Right cardiac atrium (tissue), 5 donors: ENCODE results near the gene MEF2C. TPM values are rescaled to one million over a fixed set of nuclear protein-coding genes. Genes with fewer than 3 reads are reported as not detected.

Experiments
- ATAC-seq, 2 donors: fragments of 200-7000 bp; cut with Tn5 transposase; one replicate each; pipeline versions ENCODE4 v1.8.0 to v1.9.1; 2020; ENCODE audit warnings: moderate library complexity in 2 of 2, mild to moderate bottlenecking in 1 of 2
- DNase-seq, 3 donors: peaks; one replicate each; pipeline ENCODE4 v3.0.0-alpha.2; 2020
- H3K27ac ChIP-seq: one replicate; pipeline ENCODE4 v1.5.1; 2013; ENCODE audit warnings: mild to moderate bottlenecking, low read length, control low read depth, moderate library complexity
- H3K27me3 ChIP-seq: one replicate; pipeline ENCODE4 v1.6.1; 2013; ENCODE audit not compliant: control insufficient read depth, insufficient read depth
- H3K4me1 ChIP-seq: one replicate; pipeline ENCODE4 v1.6.1; 2013; ENCODE audit warnings: low read length; ENCODE audit not compliant: control insufficient read depth, insufficient read depth
- H3K4me3 ChIP-seq: one replicate; pipeline ENCODE4 v1.5.1; 2013; ENCODE audit warnings: low read length, control low read depth
- H3K9me3 ChIP-seq: one replicate; pipeline ENCODE4 v1.6.1; 2013; ENCODE audit warnings: low read length; ENCODE audit not compliant: control insufficient read depth
- WGBS: extraction: QIAGEN DNeasy Blood & Tissue Kit; methylation state at CpG from one replicate; pipeline ENCODE4 v1.1.7; 2013; 5-methylcytosine and 5-hydroxymethylcytosine counted together
- intact Hi-C, 4 donors: fragments of 100-400 bp; cut with DNase I; formaldehyde crosslinking; loops; one replicate each; pipeline versions ENCODE4 v1.11.0 to v1.14.0; 2022 to 2023
- polyA plus RNA-seq: library from polyadenylated mRNA; stranded (reverse); fragments of 200-250 nt; gene quantifications from one replicate; pipeline ENCODE4 v1.2.3, GENCODE V29; 2013
- total RNA-seq, 4 donors: library from RNA; stranded (reverse); fragmentation: NEBNext Ultra II Directional; extraction: Animal tissue kit (Norgen Biotek cat#: 25700); gene quantifications; one replicate each; pipeline ENCODE4 v1.2.1, GENCODE V29; 2021
- donor health status: healthy with polysubstance abuse.
- donor health status: DM: no; HTN: yes; CAD: no.
- donor health status: DM: no; HTN: no; CAD: no.
- donor health status: DM: no; HTN: yes; CAD: no; lungs with severe emphysema.
- donor health status: DM: yes; HTN: yes; CAD: no.

Gene MEF2C
- total and polyA plus RNA-seq, 5 donors: 14.5 to 78.4 (median 64.5) TPM

DNA sequence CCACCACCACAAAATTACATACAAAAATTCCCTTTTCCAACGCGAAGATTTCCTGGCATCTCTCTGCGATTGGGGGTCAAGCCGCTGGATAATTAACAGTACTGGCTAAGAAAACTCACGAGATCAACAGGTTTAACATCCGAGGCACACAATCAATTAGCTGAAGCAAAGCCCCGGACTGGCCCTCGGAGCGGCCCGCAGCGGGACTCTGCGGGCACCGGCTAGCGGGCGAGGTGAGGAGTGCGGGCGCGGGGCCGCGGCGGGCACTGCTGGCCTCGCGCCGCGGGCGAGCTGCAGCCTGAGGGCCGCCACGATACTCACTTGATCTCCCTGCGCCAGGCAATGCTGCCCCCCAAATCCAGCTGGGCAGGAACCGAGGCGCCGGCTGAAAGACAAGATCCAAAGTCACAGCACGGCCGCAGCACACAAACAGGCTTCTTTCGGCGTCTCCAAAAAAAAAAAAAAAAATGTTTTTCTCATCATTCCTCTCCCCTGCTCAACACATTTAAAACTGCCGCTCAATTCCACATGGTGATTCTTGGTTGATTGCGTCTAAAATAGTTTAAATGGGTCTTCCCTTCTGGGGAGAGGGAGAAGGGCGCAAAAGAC, 210.2 kb downstream of the MEF2C start:
- Histone ChIP-seq H3K9me3 (no peaks in the 10 kb centered on the region), H3K27ac (no peak overlapping the region), H3K4me3 (peak overlapping the region; percentile 31), H3K27me3 (peaks cover 7% of the 10 kb centered on the region), H3K4me1 (peaks cover 4% of the 10 kb centered on the region)
- no peak for ATAC-seq
- no peak for DNase-seq
- 5% methylated on average over 39 of the region's 39 CpGs for WGBS
- intact Hi-C loops: loop anchor here in 1 of 4 donors (5.0 kb wide), 1 partner anchor 795 kb away; no protein-coding TSS in a partner anchor

DNA sequence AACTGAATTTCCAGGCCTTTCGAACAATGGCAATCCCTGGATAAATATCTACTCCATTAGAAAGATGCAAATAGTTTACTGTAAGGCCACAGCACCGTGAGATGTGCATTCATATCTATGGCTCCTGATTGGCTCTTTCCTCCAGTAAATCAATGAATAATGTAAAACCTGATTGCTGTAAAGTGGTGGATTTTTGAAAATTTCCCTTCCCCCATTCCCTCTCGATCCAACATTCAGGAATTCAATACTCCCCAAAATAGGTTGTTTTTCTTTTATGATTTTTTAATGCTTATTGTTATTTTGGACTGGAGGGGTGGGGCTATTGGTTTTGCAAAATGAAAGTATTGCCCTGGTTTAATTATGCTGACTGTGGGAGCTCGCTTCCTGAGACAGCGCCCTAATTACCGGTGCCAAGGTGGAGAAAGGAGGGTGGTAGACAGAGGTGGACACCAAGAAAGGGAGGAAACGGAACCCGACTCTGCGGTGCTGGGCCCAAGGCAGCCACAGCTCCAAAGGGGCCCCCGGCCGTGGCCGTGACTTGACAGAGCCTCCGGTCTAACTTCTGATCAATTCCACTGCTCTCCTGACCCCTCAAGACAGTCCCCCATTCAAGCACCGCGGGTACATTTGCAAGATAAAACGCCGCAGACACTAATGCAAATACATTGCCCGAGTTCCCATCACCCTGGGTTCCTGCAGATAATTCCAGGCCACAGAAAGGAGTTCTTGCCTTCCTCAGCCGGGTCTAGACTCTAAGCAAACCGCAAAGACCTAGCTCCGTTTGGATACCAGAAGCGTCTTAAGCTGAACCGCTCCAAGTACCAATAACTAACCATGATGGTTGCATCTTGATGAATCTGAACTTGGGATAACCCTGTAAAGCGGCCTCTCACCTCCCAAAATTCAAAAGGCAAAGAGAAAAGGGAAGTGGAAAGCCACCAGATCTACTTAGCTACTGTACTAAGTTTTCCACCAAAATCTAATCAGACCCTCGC, 211.2 kb downstream of the MEF2C start:
- intact Hi-C loops: loop anchor here in 1 of 4 donors (5.0 kb wide), 1 partner anchor 795 kb away; no protein-coding TSS in a partner anchor
- Histone ChIP-seq H3K4me3 (peak overlapping the region; percentile 31), H3K27ac (no peak overlapping the region), H3K9me3 (no peaks in the 10 kb centered on the region), H3K4me1 (peaks cover 4% of the 10 kb centered on the region), H3K27me3 (peaks cover 5% of the 10 kb centered on the region)
- DNase-seq (no peak), ATAC-seq (no peak)
- 12% methylated on average over 25 of the region's 25 CpGs for WGBS

DNA sequence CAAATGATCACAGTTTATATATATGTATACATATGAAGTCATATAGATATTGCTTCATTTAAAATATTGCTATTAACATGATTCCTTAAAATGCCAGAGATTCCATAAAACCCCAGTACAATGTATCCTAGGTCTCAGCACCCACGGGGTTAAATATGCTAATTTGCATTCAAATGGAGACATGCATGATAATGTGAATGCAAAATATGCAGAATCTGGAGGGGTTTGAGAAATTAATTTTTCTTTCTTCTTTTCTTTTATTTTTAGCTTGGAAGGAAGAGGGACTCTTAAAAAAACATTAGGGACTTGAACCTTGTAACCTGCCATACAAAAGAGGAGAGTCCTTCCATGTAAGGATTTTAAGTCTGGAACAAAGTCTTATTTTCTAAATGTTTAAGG, 211.9 kb downstream of the MEF2C start:
- Histone ChIP-seq H3K4me3 (no peak overlapping the region), H3K4me1 (peaks cover 4% of the 10 kb centered on the region), H3K9me3 (no peaks in the 10 kb centered on the region), H3K27ac (no peak overlapping the region), H3K27me3 (peaks cover 4% of the 10 kb centered on the region)
- DNase-seq (no peak), ATAC-seq (no peak)
- intact Hi-C loops: loop anchor here in 1 of 4 donors (5.0 kb wide), 1 partner anchor 794 kb away; no protein-coding TSS in a partner anchor
- 25% methylated on average over 1 of the region's 1 CpG for WGBS

DNA sequence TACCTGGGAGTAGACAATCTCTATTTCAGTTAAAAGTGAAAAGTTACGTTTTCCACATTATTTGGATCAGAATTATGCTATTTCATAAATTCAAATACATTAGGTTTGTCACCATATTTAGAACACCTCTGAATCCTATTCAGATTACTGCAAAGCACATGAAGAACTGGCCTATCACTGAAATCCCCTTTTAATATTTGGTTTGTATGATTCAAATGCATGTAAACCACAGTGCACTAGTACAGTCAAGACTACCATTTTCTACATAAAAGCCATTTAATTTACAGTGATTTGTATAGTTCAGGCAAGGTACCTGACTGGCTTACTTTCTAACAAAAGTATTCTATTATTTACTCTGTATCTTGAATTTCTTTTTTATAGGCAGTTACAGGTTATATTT, 212.5 kb downstream of the MEF2C start:
- 60% methylated on average over 1 of the region's 1 CpG for WGBS
- H3K9me3 ChIP-seq: no peaks in the 10 kb centered on the region
- intact Hi-C loops: loop anchor here in 1 of 4 donors (5.0 kb wide), 1 partner anchor 793 kb away; no protein-coding TSS in a partner anchor

DNA sequence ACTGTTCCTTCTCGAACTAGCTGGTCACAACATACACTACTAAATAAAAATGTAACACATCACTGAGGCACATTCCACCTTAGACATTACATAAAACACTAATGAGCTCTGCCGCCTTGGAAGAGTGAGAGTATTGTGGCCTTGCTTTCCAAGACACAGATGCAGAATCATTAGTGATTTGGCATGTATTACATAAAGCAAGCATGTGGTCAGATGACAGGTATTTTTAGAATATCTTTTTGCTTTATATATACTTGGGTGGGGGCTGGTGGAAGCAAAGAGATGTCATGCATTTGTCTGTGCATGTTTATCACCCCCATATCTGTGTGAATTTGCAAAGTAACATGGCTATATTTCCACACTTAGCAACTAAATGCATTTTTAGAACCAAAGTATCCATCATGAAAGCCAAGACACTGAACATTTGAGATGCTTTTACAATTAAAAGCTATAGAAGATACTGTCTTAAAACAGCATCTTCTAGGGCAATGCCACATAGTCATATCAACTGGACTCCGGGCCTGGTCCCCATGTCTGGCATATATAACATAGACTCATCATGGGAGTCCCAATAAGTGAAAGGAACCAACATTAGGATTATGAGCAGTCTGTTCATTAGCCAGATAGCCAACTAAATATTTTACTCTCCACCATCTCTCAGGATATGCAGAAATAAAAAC, 213.5 kb downstream of the MEF2C start:
- Histone ChIP-seq H3K4me1 (no peaks in the 10 kb centered on the region), H3K27ac (no peak overlapping the region), H3K27me3 (peaks cover 7% of the 10 kb centered on the region), H3K4me3 (no peak overlapping the region), H3K9me3 (no peaks in the 10 kb centered on the region)
- intact Hi-C loops: loop anchor here in 1 of 4 donors (5.0 kb wide), 1 partner anchor 792 kb away; no protein-coding TSS in a partner anchor
- DNase-seq: no peak
- no peak for ATAC-seq
- 56% methylated on average over 3 of the region's 3 CpGs for WGBS

More for the DNA sequence above, 212.5 kb downstream of the MEF2C start:
- H3K4me1 ChIP-seq: no peaks in the 10 kb centered on the region
- H3K27me3 ChIP-seq: peaks cover 7% of the 10 kb centered on the region
- DNase-seq (no peak), ATAC-seq (no peak)
- no peak overlapping the region for H3K27ac ChIP-seq
- H3K4me3 ChIP-seq: no peak overlapping the region

DNA sequence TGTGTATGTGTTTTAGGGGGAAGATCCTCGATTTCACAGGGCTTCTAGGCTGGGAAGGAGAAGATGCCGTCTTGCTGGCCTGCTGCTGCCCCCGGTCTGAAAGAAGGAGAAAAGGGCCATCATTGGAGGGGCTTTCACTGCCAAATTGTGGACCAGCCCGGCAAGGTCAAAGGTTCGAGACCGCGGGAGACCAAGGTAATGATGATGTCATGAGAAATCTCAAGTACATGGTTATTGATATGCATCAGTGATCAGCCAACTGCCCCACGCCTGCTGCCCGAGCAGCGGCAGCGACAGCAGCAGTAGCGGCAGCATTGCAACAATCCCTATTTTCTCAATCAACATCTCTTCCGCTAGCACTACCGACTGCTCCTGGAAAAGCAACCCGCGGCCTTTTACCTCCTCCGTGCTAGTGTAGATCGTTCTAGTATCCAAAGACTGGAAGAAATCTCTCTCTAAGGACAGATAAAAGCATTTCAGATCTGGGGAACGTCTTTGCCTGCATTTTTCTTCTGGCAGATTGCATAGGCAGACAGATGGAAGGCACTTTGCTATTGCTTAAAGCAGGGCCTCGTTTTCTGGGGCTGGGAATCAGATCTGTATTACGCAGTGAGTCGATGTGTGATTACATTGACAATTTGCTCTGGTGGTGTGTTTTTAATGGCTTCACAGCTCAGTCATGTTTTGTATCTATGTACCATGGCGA, 215.3 kb downstream of the MEF2C start:
- no peak for ATAC-seq
- H3K9me3 ChIP-seq: no peaks in the 10 kb centered on the region
- no peak overlapping the region for H3K27ac ChIP-seq
- no peak for DNase-seq
- 8% methylated on average over 23 of the region's 23 CpGs for WGBS
- H3K4me1 ChIP-seq: no peaks in the 10 kb centered on the region
- intact Hi-C loops: no loop called here
- peaks cover 22% of the 10 kb centered on the region for H3K27me3 ChIP-seq
- no peak overlapping the region for H3K4me3 ChIP-seq
